ENCODE measurements around the gene NSUN5.
"Not testable (repeated sequence)": the region's sequence is repeated elsewhere in the genome, so short reads cannot be mapped to it uniquely, and the experiment has no call there.

NSUN5 gene

GRCh38 chr7:73308665-73309214 lies at the start of gene NSUN5:
TSS of gene NSUN5 (minus strand) at chr7:73308826. CDS start at chr7:73308790, 36 bp downstream.
- peak; percentile 91 for DNase-seq

GRCh38 chr7:73356159-73356558 lies 47.5 kb upstream of the NSUN5 start:
- no peak for DNase-seq

DNA sequence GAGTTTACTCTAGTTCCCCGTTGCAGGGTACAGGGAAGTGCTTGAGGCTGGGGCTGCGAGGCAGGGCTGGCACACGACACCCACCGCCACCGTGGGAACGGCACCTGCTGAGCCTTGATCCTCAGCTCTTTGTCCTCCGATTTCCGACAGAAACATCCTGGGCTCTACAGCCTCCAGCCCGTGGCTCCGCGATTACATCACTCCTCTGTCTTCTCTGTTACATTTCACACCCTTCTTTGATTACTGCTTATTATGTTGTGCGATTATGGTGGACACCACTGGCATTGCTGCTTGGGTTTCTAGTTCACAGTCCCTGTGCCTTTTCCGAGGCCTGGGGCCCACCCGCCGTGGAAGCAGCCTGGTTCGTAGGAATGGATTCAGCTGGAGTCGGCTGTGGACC lies 46.2 kb upstream of the NSUN5 start:
- no peak for DNase-seq

DNA sequence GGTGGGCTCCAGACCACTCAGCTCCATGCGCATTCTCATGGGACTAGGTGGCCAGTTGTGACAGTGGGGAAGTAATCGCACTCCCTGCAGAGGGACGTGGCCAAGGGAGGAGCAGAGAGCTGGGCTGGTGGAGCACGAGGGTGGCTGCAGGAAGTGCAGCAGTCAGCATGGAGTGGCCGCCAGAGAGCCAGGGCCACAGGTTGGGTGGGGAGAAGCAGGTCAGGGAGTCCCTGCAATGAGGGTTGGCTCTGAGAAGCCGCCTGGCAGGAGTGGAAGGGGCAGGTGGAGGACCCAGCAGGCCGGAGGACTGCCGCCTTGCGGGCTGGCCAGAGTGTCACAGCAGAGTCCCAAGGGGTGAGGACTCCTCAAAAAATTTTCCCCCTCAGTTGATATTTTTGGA lies 45.6 kb upstream of the NSUN5 start:
- DNase-seq, result no peak

DNA sequence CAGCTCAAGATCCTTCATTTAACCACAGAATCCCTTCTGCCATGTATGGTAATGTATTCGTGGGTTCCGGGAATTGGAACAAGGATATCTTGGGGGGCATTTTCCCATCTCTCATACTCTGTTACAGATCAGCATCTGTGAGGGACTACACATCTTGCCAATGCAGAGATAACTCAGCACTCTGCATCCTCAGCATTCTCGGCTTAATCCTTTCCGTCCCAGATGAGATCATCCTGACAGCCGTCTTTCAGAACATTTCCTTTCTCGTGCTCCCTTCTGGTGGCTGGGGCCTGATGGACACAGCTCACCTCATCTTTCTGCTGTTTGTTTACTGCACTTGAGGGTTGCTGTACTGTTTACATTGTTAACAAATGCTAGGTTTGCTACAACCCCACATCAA lies 44.6 kb upstream of the NSUN5 start:
- no peak for DNase-seq

GRCh38 chr7:73352784-73353183 lies 44.2 kb upstream of the NSUN5 start:
- DNase-seq, result no peak

- no peak for DNase-seq
Measured at GRCh38 chr7:73351447-73352167, 43.0 kb upstream of the NSUN5 start.

- no peak for DNase-seq
Measured at GRCh38 chr7:73350306-73351068, 41.9 kb upstream of the NSUN5 start.

- no peak for DNase-seq
Measured at GRCh38 chr7:73349763-73350162, 41.1 kb upstream of the NSUN5 start.

- no peak for DNase-seq
Measured at GRCh38 chr7:73345951-73346350, 37.3 kb upstream of the NSUN5 start.

DNA sequence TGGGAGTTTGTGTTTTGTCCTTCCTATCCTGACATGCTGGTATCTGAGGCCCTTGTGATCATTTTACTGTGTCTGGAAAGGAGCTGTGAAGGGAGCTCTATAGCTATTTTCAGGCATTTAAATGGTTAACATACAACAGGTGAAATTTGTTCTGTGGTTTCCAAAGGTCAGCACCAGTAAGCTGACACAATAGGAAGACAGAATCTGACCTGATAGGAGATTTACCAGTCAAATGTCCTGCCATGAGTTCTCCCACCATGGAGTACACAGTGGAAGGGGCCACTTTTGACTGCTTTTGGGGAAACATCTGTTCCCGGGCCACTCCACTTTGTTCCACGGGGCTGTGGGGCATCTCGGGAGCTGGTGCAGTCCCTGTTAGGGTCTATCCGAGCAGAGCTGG lies 36.9 kb upstream of the NSUN5 start:
- no peak for DNase-seq

DNA sequence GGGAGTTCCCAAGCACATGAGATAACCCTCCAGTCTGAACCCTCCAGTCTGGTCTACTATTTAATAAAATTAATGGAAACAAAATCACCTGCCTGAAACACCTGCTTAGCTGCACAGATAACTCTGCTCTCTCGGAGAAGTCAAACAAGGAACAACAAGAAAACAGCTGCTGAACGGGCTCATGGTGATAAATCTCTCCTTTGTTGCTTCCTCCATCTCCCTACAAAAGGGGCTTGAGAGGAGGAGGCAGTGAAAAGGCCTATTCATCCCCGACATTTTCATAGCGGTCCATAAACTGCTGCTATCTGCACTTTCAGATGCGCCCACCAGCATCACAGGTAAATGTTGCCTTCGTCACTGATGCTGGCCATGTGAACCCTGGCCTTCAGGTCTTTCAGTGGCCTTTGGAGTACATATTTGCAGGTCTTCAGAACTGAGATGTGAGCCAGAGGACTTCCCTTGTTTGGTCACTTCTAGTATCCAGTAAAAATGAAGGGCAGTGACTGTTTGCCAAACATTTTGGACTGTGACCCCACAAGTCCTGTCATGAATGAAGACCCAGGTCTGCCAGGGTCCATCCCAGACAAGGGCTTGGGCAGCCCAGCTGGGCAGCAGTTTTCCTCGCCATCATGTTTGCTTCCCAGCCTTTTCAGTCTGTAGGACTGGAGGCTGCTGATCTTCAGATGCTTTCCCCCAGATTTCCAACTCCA lies 35.2 kb upstream of the NSUN5 start:
- DNase-seq, result no peak

DNA sequence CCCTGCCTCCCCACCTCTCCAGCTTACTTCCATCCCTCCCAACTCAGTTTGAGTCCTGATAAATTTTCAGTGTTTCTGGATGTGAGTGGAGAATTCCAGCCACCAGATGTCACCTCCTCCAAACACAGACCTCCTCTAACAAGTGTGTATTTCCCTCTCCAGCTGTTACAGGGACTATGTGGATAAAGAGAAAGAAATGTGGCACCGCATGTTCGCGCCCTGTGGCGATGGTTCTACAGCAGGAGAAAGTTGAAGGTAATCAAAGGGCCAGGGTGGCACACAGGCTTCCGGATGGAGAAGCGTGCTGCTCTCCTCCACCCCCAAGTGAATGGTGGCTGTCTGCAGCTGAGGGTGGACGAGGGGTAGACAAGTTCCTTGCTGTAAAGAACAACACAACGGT lies 34.0 kb upstream of the NSUN5 start:
- DNase-seq, result no peak

GRCh38 chr7:73341877-73342276 lies 33.3 kb upstream of the NSUN5 start:
- DNase-seq, result peak; percentile 68

DNA sequence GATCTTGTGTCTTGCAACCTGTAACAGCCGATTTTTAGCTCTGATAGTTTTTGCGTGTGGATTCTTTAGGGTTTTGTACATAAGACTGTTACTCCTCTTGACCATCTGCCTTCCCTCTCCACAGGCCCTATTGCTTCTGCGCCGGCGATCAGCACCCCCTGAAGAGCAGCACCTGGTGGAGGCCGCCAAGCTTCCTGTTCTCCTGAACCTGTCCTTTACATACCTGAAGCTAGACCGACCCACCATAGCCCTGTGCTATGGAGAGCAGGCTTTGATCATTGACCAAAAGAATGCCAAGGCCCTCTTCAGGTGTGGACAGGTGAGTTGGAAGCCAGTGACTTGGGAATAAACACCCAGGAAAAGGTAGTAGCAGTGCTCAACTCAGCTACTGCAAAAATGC lies 31.9 kb upstream of the NSUN5 start:
- DNase-seq, result no peak

GRCh38 chr7:73338321-73338720 lies 29.7 kb upstream of the NSUN5 start:
- no peak for DNase-seq

DNA sequence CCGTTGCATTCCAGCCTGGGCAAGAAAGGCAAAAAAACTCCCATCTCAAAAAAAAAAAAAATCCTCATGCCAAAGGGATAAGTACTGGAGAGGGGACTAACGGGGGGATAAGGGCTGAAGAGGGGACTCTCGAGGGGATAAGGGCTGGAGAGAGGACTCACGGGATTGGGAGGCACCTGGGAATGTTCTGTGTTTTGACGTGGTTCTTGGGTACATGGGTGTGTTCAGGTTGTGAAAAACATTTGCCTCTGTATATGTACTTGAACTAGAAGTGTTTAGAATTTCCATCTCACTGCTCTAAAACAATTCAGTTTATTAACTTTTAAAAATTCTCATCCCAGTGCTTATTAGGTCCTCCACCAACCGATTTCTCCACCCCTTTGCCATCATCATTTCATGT lies 23.8 kb upstream of the NSUN5 start:
- no peak for DNase-seq

GRCh38 chr7:73330772-73331171 lies 22.1 kb upstream of the NSUN5 start:
- no peak for DNase-seq

GRCh38 chr7:73329861-73330581 lies 21.4 kb upstream of the NSUN5 start:
- DNase-seq, result peak; percentile 14

DNA sequence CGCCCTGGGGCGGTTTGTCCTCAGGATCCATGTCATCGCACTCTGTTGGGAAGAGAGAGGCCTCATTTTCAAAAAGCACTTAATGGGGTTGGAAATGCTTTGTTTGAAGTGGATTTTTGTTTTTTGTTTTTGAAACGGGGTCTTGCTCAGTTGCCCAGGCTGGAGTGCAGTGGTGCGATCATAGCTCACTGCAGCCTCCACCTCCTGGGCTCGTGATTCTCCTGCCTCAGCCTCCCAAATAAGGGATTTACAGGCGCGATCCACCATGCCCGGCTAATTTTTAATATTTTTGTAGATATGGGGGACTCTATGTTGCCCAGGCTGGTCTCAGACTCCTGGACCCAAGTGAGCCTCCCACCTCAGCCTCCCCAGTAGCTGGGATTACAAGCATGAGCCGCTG lies 20.1 kb upstream of the NSUN5 start:
- no peak for DNase-seq

- DNase-seq, result not testable (repeated sequence)
Measured at GRCh38 chr7:73327922-73328321, 19.3 kb upstream of the NSUN5 start, which contains the start of the genes FKBP6 and TRIM50. TSS of gene FKBP6 (plus strand) at chr7:73328161. CDS start at chr7:73328429, 268 bp downstream. TSS of gene TRIM50 (minus strand) at chr7:73328082. CDS start at chr7:73324787, 3,295 bp downstream.

- not testable (repeated sequence) for DNase-seq
Measured at GRCh38 chr7:73327449-73327848, 18.8 kb upstream of the NSUN5 start.

- DNase-seq, result not testable (repeated sequence)
Measured at GRCh38 chr7:73325424-73325823, 16.8 kb upstream of the NSUN5 start.
